Measurements from ENCODE around the gene CD151.

Gene CD151

DNA sequence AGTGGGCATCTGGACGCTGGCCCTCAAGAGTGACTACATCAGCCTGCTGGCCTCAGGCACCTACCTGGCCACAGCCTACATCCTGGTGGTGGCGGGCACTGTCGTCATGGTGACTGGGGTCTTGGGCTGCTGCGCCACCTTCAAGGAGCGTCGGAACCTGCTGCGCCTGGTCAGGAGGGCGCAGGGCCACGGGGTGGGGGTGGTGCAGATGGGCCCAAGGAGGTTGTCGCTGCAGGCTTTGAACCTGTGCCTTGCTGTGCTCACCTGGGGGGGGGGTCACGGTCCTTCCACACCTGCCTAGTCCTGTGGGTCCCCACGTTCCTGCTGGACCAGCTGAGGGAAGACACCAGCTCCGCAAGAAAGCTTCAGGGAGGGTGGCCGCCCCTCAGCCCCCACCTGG, 3.5 kb downstream of the CD151 start:
- Histone ChIP-seq H3K27me3 (ENCODE audit: control insufficient read depth in 1 of 2, insufficient read depth in 2 of 2, low read length in 2 of 2) (no peaks in the 10 kb centered on the region), H3K4me3 (ENCODE audit: low read depth in 1 of 2, low read length in 2 of 2) (no peak overlapping the region), H3K9ac (ENCODE audit: low read depth in 1 of 2, low read length in 2 of 2) (no peak overlapping the region), H3K36me3 (ENCODE audit: control insufficient read depth in 1 of 2, insufficient read depth in 2 of 2, low read length in 2 of 2) (peaks cover 14 to 44% of the 10 kb centered on the region in 2 donors), H3K4me1 (ENCODE audit: control insufficient read depth in 1 of 2, insufficient read depth in 2 of 2, low read length in 2 of 2) (peaks cover 48 to 61% of the 10 kb centered on the region in 2 donors), H3K27ac (ENCODE audit: low read depth, low read length) (no peak overlapping the region), H3K9me3 (ENCODE audit: control insufficient read depth in 1 of 2, low read length in 2 of 2) (no peaks in the 10 kb centered on the region)

DNA sequence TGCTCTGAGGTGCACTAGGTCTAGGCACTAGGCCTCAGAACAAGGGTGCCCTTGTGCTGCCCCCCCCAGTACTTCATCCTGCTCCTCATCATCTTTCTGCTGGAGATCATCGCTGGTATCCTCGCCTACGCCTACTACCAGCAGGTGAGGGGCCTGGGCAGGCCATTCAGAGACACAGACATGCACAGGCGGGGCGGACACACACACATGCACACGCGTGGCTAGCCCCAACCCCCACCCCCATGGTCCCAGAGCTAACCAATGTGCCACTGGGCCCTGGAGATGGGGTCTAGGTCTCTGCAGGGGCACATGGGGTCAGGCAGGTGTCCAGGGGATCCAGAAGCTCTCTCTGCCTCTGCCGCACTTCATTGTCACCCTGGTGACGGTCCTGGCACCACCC, 3.9 kb downstream of the CD151 start:
- Histone ChIP-seq H3K27me3 (ENCODE audit: control insufficient read depth in 1 of 2, insufficient read depth in 2 of 2, low read length in 2 of 2) (no peaks in the 10 kb centered on the region), H3K9me3 (ENCODE audit: control insufficient read depth in 1 of 2, low read length in 2 of 2) (no peaks in the 10 kb centered on the region), H3K27ac (ENCODE audit: low read depth, low read length) (no peak overlapping the region), H3K36me3 (ENCODE audit: control insufficient read depth in 1 of 2, insufficient read depth in 2 of 2, low read length in 2 of 2) (peaks cover 14 to 44% of the 10 kb centered on the region in 2 donors), H3K4me3 (ENCODE audit: low read depth in 1 of 2, low read length in 2 of 2) (no peak overlapping the region), H3K9ac (ENCODE audit: low read depth in 1 of 2, low read length in 2 of 2) (no peak overlapping the region), H3K4me1 (ENCODE audit: control insufficient read depth in 1 of 2, insufficient read depth in 2 of 2, low read length in 2 of 2) (peaks cover 45 to 61% of the 10 kb centered on the region in 2 donors)

DNA sequence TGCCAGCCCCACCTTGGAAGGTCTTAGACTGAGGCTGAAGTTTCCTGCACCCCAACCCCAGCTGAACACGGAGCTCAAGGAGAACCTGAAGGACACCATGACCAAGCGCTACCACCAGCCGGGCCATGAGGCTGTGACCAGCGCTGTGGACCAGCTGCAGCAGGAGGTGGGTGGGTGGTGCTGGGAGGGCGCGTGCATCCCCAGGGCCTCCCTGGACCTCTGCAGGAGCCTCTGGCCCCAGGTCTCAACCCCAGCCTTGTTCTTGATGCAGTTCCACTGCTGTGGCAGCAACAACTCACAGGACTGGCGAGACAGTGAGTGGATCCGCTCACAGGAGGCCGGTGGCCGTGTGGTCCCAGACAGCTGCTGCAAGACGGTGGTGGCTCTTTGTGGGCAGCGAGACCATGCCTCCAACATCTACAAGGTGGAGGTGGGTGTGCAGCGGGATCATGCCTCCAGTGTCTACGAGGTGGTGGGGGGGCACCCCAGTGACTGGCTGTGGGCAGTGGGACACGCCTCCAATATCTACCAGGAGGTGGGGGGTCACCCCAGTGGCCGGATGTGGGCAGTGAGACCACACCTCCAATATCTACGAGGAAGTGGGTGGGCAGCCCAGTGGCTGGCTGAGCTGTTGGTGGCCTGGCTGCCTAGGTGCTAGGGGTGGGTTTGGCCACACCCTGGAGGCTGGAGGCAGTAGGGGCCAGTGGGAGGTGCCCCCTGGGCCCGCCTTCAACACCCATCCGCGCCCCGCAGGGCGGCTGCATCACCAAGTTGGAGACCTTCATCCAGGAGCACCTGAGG, 4.6 kb downstream of the CD151 start:
- Histone ChIP-seq H3K9ac (ENCODE audit: low read depth in 1 of 2, low read length in 2 of 2) (no peak overlapping the region), H3K4me1 (ENCODE audit: control insufficient read depth in 1 of 2, insufficient read depth in 2 of 2, low read length in 2 of 2) (peaks cover 38 to 54% of the 10 kb centered on the region in 2 donors), H3K36me3 (ENCODE audit: control insufficient read depth in 1 of 2, insufficient read depth in 2 of 2, low read length in 2 of 2) (peaks cover 14 to 44% of the 10 kb centered on the region in 2 donors)

DNA sequence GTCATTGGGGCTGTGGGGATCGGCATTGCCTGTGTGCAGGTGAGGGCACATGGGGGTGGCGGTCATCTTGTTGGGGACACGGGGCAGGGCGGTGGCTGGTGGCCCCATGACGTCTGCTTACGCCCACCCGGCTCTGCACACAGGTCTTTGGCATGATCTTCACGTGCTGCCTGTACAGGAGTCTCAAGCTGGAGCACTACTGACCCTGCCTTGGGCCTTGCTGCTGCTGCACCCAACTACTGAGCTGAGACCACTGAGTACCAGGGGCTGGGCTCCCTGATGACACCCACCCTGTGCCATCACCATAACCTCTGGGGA, 5.2 kb downstream of the CD151 start:
- Histone ChIP-seq H3K9me3 (ENCODE audit: control insufficient read depth in 1 of 2, low read length in 2 of 2) (no peaks in the 10 kb centered on the region), H3K4me1 (ENCODE audit: control insufficient read depth in 1 of 2, insufficient read depth in 2 of 2, low read length in 2 of 2) (peaks cover 38 to 52% of the 10 kb centered on the region in 2 donors), H3K4me3 (ENCODE audit: low read depth in 1 of 2, low read length in 2 of 2) (no peak overlapping the region), H3K27me3 (ENCODE audit: control insufficient read depth in 1 of 2, insufficient read depth in 2 of 2, low read length in 2 of 2) (no peaks in the 10 kb centered on the region), H3K36me3 (ENCODE audit: control insufficient read depth in 1 of 2, insufficient read depth in 2 of 2, low read length in 2 of 2) (peaks cover 14 to 44% of the 10 kb centered on the region in 2 donors), H3K27ac (ENCODE audit: low read depth, low read length) (no peak overlapping the region), H3K9ac (ENCODE audit: low read depth in 1 of 2, low read length in 2 of 2) (no peak overlapping the region)

More for the DNA sequence above, 4.6 kb downstream of the CD151 start:
- H3K27me3 ChIP-seq (ENCODE audit: control insufficient read depth in 1 of 2, insufficient read depth in 2 of 2, low read length in 2 of 2) = no peaks in the 10 kb centered on the region
- no peaks in the 10 kb centered on the region for H3K9me3 ChIP-seq (ENCODE audit: control insufficient read depth in 1 of 2, low read length in 2 of 2)
- H3K27ac ChIP-seq (ENCODE audit: low read depth, low read length) = no peak overlapping the region
- no peak overlapping the region for H3K4me3 ChIP-seq (ENCODE audit: low read depth in 1 of 2, low read length in 2 of 2)

DNA sequence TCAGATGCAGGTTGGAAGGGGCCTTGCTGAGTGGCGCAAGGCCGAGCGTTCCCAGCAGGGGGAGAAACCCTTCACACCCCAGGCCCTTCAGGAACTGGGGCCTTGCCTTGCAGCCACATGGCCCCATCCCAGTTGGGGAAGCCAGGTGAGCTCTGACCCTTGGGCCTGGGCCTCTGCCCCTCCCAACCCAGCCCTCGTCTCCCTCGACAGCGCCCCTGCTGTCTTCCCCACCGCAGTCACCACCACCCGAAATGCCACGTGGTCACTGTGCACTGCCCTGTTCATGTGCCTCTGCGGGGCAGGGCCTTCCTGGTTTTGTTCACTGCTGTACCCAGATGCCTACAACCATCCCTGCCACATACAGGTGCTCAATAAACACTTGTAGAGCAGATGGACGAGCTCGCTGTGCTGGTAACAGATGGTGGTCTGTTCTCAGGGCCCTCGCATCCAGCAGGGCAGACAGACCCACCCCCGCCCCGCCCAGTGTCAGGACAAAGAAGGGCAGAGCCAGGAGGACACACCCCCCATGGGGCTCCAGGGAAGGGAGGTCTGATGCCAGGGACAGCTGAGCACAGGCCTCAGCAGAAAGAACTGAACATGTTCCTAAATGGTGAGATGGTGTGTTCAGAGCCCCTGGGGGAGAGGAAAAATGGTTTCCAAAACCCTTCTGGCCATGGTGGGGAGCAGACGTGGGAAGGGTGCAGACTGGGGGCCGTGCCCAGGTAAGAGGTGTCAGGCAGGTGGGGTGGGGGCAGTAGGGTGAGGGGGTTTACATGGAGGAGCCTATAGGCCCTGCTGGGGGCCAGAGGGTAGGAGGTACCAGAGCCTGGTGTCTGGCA, 5.9 kb downstream of the CD151 start:
- Histone ChIP-seq H3K27me3 (ENCODE audit: control insufficient read depth in 1 of 2, insufficient read depth in 2 of 2, low read length in 2 of 2) (peaks cover 0 to 1% of the 10 kb centered on the region in 2 donors), H3K27ac (ENCODE audit: low read depth, low read length) (no peak overlapping the region), H3K9ac (ENCODE audit: low read depth in 1 of 2, low read length in 2 of 2) (no peak overlapping the region), H3K4me3 (ENCODE audit: low read depth in 1 of 2, low read length in 2 of 2) (no peak overlapping the region), H3K9me3 (ENCODE audit: control insufficient read depth in 1 of 2, low read length in 2 of 2) (no peaks in the 10 kb centered on the region), H3K36me3 (ENCODE audit: control insufficient read depth in 1 of 2, insufficient read depth in 2 of 2, low read length in 2 of 2) (peaks cover 14 to 44% of the 10 kb centered on the region in 2 donors), H3K4me1 (ENCODE audit: control insufficient read depth in 1 of 2, insufficient read depth in 2 of 2, low read length in 2 of 2) (peaks cover 42 to 52% of the 10 kb centered on the region in 2 donors)

DNA sequence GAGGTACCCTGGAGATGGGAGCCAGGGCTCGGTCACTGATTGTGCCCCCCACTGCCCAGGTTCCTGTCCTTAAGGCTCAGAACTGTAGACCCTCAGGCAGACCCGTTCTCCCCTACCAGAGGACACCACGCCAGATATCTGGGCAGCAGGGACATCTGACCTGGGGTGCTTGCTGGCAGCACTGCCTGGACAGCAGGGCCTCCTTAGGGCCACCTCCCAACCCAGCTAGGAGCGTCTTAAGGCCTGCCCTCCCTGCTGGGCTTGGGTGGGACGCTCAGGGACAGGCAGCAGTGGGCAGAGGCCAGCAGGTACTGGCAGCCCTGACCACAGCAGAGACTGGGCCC, 6.5 kb downstream of the CD151 start:
- H3K4me3 ChIP-seq (ENCODE audit: low read depth in 1 of 2, low read length in 2 of 2) = no peak overlapping the region
- peaks cover 42 to 48% of the 10 kb centered on the region in 2 donors for H3K4me1 ChIP-seq (ENCODE audit: control insufficient read depth in 1 of 2, insufficient read depth in 2 of 2, low read length in 2 of 2)
- no peak overlapping the region for H3K9ac ChIP-seq (ENCODE audit: low read depth in 1 of 2, low read length in 2 of 2)
- no peak overlapping the region for H3K27ac ChIP-seq (ENCODE audit: low read depth, low read length)
- no peaks in the 10 kb centered on the region for H3K9me3 ChIP-seq (ENCODE audit: control insufficient read depth in 1 of 2, low read length in 2 of 2)
- peaks cover 14 to 44% of the 10 kb centered on the region in 2 donors for H3K36me3 ChIP-seq (ENCODE audit: control insufficient read depth in 1 of 2, insufficient read depth in 2 of 2, low read length in 2 of 2)
- peaks cover 0 to 4% of the 10 kb centered on the region in 2 donors for H3K27me3 ChIP-seq (ENCODE audit: control insufficient read depth in 1 of 2, insufficient read depth in 2 of 2, low read length in 2 of 2)

DNA sequence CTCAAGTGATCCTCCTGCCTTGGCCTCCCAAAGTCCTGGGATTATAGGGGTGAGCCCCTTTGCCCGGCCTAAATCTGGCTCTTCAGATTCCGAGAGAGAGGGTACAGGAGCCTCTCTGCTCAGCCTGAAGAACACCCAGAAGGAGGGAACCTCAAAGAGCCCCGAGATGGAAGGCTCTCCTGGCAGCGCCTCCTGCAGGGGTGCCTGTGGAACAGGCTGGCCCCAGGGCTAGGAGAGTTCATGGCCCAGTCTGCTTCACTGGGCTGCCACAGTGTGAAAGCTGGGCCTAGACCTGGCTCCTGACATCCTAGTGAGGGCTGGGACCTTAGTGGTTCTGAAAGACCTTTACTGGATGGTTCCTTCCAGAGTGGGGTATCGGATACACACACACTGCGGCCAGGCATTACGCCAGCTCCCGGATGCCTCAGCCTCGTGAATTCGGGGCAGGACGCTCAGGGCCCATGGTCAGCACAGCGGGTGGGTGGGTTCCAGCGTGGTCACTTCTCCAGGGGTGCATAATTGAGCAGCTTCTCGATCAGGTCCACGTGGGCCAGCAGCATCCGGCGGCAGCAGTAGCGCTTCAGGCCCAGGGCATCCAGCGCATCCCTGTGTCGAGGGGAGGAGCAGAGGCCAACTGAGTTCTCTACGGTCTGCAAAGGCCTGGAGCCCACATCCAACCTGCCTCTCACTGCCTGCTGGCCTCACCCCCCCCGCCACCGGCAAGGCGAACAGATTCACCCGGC, 7.3 kb downstream of the CD151 start:
- H3K36me3 ChIP-seq (ENCODE audit: control insufficient read depth in 1 of 2, insufficient read depth in 2 of 2, low read length in 2 of 2) = peaks cover 14 to 44% of the 10 kb centered on the region in 2 donors
- H3K27ac ChIP-seq (ENCODE audit: low read depth, low read length) = no peak overlapping the region
- H3K9ac ChIP-seq (ENCODE audit: low read depth in 1 of 2, low read length in 2 of 2) = no peak overlapping the region
- H3K4me3 ChIP-seq (ENCODE audit: low read depth in 1 of 2, low read length in 2 of 2) = peak overlapping the region in 1 of 2 donors; percentile 62
- peaks cover 36 to 45% of the 10 kb centered on the region in 2 donors for H3K4me1 ChIP-seq (ENCODE audit: control insufficient read depth in 1 of 2, insufficient read depth in 2 of 2, low read length in 2 of 2)
- H3K9me3 ChIP-seq (ENCODE audit: control insufficient read depth in 1 of 2, low read length in 2 of 2) = no peaks in the 10 kb centered on the region
- peaks cover 0 to 4% of the 10 kb centered on the region in 2 donors for H3K27me3 ChIP-seq (ENCODE audit: control insufficient read depth in 1 of 2, insufficient read depth in 2 of 2, low read length in 2 of 2)

DNA sequence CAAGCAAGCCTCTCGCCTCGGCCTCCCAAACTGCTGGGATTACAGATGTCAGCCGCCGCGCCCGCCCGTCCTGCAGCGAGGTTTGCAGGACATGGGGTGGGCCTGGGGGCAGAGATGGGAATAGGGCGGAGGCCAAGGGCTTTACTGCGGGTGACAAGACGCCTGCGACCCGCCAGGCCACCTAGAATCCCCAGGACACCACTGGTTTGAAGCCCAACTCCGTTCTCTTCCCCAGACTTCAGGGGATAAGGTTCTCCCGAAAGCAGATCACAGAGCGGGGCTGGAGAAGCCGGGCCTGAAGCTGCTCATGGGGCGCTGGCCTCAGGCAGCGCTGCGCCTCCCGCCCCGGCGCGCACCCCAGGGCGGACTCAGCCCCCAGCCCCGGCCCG, 9.2 kb downstream of the CD151 start:
- H3K9me3 ChIP-seq (ENCODE audit: control insufficient read depth in 1 of 2, low read length in 2 of 2) = no peaks in the 10 kb centered on the region
- H3K27me3 ChIP-seq (ENCODE audit: control insufficient read depth in 1 of 2, insufficient read depth in 2 of 2, low read length in 2 of 2) = peaks cover 0 to 7% of the 10 kb centered on the region in 2 donors
- peaks cover 36 to 46% of the 10 kb centered on the region in 2 donors for H3K4me1 ChIP-seq (ENCODE audit: control insufficient read depth in 1 of 2, insufficient read depth in 2 of 2, low read length in 2 of 2)
- H3K36me3 ChIP-seq (ENCODE audit: control insufficient read depth in 1 of 2, insufficient read depth in 2 of 2, low read length in 2 of 2) = peaks cover 10 to 35% of the 10 kb centered on the region in 2 donors
- peak overlapping the region; percentile 91 to 94 for H3K4me3 ChIP-seq (ENCODE audit: low read depth in 1 of 2, low read length in 2 of 2)
- peak overlapping the region; percentile 91 for H3K27ac ChIP-seq (ENCODE audit: low read depth, low read length)
- peak overlapping the region; percentile 66 to 68 for H3K9ac ChIP-seq (ENCODE audit: low read depth in 1 of 2, low read length in 2 of 2)

DNA sequence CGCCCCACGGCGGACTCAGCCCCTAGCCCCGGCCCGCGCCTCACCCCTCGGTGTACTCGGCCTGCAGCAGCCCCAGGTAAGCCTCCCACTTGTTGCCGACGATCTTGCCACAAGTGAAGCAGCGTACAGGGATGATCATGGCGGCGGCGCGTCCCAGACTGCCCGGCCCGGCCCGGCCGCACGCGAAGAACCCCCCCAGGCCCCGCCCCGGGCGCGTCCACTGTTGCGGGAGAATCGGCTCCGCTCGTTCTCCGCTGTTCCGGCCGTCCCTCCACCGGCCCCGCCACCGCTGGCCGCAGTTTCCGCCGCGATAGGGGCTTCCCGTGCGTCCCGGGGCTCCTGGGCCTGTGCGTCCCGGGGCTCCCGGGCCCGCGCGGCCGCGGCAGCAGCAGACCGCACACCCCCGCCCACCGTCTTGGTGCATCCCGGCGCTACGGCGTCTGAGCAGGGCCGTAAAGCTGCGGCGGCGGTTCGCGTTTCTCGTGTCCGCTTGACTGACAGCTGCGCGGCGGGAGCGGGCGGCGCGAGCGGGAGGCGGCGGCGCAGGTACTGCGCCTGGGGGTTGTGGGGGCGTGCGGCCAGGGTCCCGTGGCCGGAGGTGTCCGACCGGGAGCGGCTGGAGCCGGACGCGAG, 9.7 kb downstream of the CD151 start, which contains the start of the genes POLR2L and TSPAN4:
Gene POLR2L (minus strand): TSS at position 160 of the 633 bp plus-strand sequence. CDS start 21 bp downstream, at position 139.
Gene TSPAN4 (plus strand): TSS at position 483 of the 633 bp plus-strand sequence. CDS start 7,453 bp downstream, outside the sequence.
- H3K9ac ChIP-seq (ENCODE audit: low read depth in 1 of 2, low read length in 2 of 2) = peak within 1 kb of the TSS; percentile 66 to 68
- H3K4me3 ChIP-seq (ENCODE audit: low read depth in 1 of 2, low read length in 2 of 2) = peak within 1 kb of the TSS; percentile 91 to 94
- H3K27ac ChIP-seq (ENCODE audit: low read depth, low read length) = peak within 1 kb of the TSS; percentile 91
- peaks cover 10 to 29% of the 10 kb centered on the region in 2 donors for H3K36me3 ChIP-seq (ENCODE audit: control insufficient read depth in 1 of 2, insufficient read depth in 2 of 2, low read length in 2 of 2)
- H3K9me3 ChIP-seq (ENCODE audit: control insufficient read depth in 1 of 2, low read length in 2 of 2) = no peaks in the 10 kb centered on the region
- H3K4me1 ChIP-seq (ENCODE audit: control insufficient read depth in 1 of 2, insufficient read depth in 2 of 2, low read length in 2 of 2) = peaks cover 36 to 41% of the 10 kb centered on the region in 2 donors
- peaks cover 0 to 7% of the 10 kb centered on the region in 2 donors for H3K27me3 ChIP-seq (ENCODE audit: control insufficient read depth in 1 of 2, insufficient read depth in 2 of 2, low read length in 2 of 2)
